AG10803 (cell line): ENCODE data around the gene RAB5B.
"Not testable (repeated sequence)": the region's sequence is repeated elsewhere in the genome, so short reads cannot be mapped to it uniquely, and the experiment has no call there.

ENCODE experiments used
- DNase-seq: peaks from one replicate; pipeline ENCODE4 v3.0.0; 2010; ENCODE audit warnings: low read depth
- H3K4me3 ChIP-seq: 2 replicates; pipeline ENCODE4 v1.5.1; 2011; ENCODE audit warnings: mild to moderate bottlenecking, low read length, control low read depth
- TF ChIP-seq, protein P1 (sequence below): conservative IDR thresholded peaks from 2 replicates; pipeline ENCODE4 v1.5.1; 2011; ENCODE audit warnings: mild to moderate bottlenecking, low read length, control low read depth, inconsistent platforms

Gene RAB5B

DNA sequence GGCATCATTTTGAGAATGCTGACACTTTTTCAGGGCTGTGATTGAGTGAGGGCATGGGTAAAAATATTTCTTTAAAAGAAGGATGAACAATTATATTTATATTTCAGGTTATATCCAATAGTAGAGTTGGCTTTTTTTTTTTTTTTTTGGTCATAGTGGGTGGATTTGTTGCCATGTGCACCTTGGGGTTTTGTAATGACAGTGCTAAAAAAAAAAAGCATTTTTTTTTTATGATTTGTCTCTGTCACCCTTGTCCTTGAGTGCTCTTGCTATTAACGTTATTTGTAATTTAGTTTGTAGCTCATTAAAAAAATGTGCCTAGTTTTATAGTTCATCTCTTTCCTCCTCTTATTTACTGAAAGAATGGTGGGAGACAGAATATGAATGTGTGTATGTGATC is 1.4 kb upstream of the RAB5B start:
- no peak for DNase-seq
- TF ChIP-seq, protein P1, sequence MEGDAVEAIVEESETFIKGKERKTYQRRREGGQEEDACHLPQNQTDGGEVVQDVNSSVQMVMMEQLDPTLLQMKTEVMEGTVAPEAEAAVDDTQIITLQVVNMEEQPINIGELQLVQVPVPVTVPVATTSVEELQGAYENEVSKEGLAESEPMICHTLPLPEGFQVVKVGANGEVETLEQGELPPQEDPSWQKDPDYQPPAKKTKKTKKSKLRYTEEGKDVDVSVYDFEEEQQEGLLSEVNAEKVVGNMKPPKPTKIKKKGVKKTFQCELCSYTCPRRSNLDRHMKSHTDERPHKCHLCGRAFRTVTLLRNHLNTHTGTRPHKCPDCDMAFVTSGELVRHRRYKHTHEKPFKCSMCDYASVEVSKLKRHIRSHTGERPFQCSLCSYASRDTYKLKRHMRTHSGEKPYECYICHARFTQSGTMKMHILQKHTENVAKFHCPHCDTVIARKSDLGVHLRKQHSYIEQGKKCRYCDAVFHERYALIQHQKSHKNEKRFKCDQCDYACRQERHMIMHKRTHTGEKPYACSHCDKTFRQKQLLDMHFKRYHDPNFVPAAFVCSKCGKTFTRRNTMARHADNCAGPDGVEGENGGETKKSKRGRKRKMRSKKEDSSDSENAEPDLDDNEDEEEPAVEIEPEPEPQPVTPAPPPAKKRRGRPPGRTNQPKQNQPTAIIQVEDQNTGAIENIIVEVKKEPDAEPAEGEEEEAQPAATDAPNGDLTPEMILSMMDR: no peak
- H3K4me3 ChIP-seq: peak overlapping the region; percentile 66

- peak overlapping the region; percentile 66 for H3K4me3 ChIP-seq
- DNase-seq: peak; percentile 49
- TF ChIP-seq, protein P1: no peak
Observed at GRCh38 chr12:55972911-55973598, 823 bp upstream of the RAB5B start.

GRCh38 chr12:55974308-55974730 is 441 bp downstream of the RAB5B start:
- peak; percentile 45 for DNase-seq
- TF ChIP-seq, protein P1: no peak
- H3K4me3 ChIP-seq: peak overlapping the region; percentile 96

DNA sequence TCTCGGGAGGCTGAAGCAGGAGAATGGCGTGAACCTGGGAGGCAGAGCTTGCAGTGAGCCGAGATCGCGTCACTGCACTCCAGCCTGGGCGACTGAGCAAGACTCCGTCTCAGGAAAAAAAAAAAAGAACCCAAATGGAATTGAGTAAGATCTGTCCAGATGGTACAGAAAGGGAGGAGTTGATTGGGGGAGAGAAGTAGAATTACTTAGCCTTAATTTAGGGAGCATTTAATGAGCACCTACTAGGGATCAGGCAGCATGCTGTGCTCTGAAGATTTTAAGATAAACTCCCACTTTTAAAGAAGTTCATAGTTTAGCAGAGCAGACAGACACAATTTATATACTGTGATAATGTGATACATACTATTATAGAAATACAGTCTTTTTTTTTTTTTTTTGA is 4.5 kb downstream of the RAB5B start:
- TF ChIP-seq, protein P1: no peak
- no peak overlapping the region for H3K4me3 ChIP-seq
- DNase-seq: no peak

- TF ChIP-seq, protein P1: no peak
- DNase-seq: no peak
- H3K4me3 ChIP-seq: no peak overlapping the region
Observed at GRCh38 chr12:55979069-55979468, 5.2 kb downstream of the RAB5B start.

DNA sequence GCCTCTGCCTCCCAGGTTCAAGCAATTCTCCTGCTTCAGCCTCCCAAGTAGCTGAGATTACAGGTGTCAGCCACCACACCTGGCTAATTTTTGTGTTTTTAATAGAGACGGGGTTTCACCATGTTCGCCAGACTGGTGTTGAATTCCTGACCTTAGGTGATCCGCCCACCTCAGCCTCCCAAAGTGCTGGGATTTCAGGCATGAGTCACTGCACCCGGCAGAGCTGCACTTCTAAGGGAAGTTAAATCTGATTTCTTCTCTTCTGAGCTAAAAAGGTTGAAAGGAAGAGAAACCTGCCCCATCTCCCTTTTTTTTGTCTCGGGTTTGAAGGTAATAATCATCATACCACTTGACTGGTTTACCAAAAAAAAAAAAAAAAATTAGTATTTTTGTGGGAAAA is 8.0 kb downstream of the RAB5B start:
- not testable (repeated sequence) for H3K4me3 ChIP-seq, DNase-seq

- DNase-seq: no peak
- no peak overlapping the region for H3K4me3 ChIP-seq
- TF ChIP-seq, protein P1: no peak
Observed at GRCh38 chr12:55982319-55982936, 8.6 kb downstream of the RAB5B start.
